T47D (cell line): Measurements from ENCODE around the gene HELZ2.
"Not testable (repeated sequence)": the region's sequence is repeated elsewhere in the genome, so short reads cannot be mapped to it uniquely, and the experiment has no call there.

Source experiments
- DNase-seq, 2 experiments: peaks; one replicate each; pipeline versions ENCODE4 v3.0.0 to v3.0.0-alpha.2; 2011 to 2012; ENCODE audit warnings: low read depth in 1 of 2, low spot score in 1 of 2
- JUND ChIP-seq: IDR thresholded peaks from 2 replicates; pipeline ENCODE4 v1.6.1; 2012; ENCODE audit warnings: low read depth
- in situ Hi-C: cut with HindIII; loops from 2 replicates; pipeline ENCODE4 v1.10.0; 2016; ENCODE audit warnings: low sequenced_read_pairs, low pct_unique_long_range_greater_than_20kb

HELZ2 gene

GRCh38 chr20:63582382-63583063 is 8.5 kb upstream of the HELZ2 start:
- no peak for DNase-seq
- TF ChIP-seq JUND: no peak
- in situ Hi-C loops: no loop called here

DNA sequence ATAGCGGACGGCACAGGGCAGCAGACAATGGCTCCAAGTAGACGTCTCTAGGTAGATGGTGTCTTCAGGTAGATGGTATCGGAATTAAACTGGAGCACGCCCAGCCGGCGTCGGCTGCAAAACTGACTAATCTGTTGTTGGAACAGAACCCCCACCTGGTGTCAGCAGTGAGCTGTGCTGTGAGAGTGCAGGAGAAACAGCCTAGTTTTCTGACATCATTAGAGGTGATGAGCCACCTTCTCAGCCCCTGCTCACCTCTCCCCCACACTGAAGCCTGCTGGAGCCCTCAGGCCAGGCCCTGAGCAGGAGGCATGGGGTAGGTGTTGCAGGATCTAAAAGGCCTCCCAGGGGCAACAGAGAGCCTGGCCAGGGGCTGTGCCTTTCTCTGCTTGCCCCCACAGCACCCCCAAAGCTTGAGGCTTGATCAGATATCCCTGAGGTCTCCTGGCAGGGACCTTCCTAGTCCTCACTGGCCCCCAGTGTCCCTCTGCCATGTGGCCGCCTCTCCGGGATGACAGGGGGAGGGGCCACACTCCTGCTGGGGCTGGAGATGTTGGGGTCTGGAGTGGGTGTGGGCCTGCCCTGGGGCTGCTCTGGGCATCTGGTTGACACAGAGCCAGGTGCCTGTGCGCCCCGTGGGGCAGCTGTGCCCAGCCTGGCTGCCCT is 6.9 kb upstream of the HELZ2 start:
- no peak for TF ChIP-seq JUND
- peak in 1 of 2 experiments; percentile 73 for DNase-seq
- in situ Hi-C loops: no loop called here

DNA sequence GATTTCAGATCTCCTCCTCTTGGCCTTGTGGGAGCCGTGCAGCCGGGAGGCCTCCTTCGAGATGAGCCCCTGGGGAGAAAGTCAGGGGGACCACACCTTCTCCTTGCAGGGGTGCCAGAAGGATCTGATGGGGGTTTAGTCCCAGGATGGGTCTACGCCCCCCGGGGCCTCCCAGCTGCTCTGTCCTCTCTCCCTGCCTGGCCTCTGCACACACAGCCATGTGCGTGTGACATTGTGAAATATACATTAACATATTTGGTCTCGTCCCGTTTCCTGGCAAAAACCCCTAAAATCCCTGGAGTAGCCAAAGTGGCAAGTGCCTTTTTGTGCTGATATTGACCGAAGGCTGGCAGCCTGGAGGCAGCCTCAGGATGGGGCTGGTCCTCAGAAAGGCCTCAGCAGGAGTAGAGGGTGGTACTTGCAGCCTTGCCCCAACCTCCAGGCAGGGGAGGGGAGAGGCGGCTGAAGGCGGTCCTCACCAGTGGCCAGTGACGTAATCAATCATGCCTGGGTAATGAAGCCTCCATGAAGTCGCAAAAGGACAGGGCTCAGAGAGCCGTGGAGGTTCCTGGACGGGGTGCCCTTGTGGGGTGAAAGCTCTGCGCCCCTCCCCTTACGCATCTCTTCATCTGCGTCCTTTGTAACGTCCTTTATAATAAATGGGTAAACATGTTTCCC is 5.1 kb upstream of the HELZ2 start:
- in situ Hi-C loops: no loop called here

GRCh38 chr20:63578224-63579016 is 4.4 kb upstream of the HELZ2 start:
- in situ Hi-C loops: no loop called here
- no peak for TF ChIP-seq JUND
- no peak for DNase-seq

More for the DNA sequence above, 5.1 kb upstream of the HELZ2 start:
- DNase-seq: no peak
- TF ChIP-seq JUND: no peak

- no peak for TF ChIP-seq JUND
- DNase-seq: no peak
- in situ Hi-C loops: no loop called here
Measured at GRCh38 chr20:63577317-63577894, 3.4 kb upstream of the HELZ2 start.

DNA sequence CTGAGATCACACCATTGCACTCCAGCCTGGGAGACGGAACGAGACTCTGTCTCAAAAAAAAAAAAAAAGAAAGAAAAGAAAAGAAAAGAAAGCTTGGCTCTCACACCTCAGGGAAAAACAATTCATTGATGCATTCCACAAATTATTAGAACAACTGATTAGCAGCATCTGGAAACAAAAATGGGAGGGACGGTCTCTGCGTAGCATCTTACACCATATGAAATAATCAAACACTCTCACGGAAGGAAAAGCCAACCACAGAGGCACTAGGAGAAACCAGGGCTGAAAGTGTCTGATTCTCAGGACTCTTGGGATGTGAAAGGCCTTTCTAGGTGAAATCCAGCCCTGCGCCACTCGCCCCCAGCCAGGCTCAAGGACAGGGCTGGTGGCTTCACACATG is 2.3 kb upstream of the HELZ2 start:
- TF ChIP-seq JUND: no peak
- DNase-seq: no peak
- in situ Hi-C loops: no loop called here

DNA sequence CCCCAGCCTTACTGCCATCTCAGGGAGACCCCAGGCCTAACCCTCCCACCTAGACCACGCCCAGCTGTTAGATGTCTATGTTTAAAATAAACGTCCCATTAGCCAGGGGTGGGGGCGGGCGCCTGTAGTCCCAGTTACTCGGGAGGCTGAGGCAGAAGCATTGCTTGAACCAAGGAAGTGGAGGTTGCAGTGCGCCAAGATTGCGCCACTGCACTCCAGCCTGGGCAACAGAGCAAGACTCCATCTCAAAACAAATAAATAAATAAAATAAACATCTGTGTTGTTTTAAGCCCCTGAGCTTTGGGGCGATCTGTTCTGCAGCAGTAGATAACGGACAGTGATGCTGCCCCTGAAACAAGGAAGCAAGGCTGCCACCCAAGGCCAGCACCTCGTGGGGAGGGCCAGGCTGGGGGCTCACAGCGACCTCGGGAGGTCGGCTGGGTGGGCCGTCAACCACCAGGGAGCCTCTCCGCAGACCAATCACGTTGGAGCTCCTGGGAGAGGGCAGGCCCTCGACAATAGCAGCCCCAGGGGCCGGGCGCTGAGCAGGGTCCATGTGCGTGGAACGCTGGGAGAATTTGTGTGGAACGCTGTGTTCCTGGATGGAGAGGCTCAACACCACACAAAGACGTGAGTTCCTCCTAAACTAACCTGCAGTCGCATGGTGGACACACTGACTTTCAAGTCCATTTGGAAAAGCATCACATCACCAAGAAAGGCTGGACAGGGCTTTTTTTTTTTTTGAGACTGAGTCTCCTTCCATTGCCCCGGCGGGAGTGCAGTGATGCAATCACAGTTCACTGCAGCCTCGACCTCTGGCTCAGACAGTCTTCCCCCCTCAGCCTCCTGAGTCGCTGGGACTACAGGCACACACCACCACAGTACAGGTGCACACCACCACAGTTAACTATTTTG is 1.0 kb upstream of the HELZ2 start:
- DNase-seq: no peak
- TF ChIP-seq JUND: no peak

GRCh38 chr20:63573647-63574131 is 350 bp downstream of the HELZ2 start:
- DNase-seq: no peak
- in situ Hi-C loops: no loop called here
- TF ChIP-seq JUND: no peak

More for the DNA sequence above, 1.0 kb upstream of the HELZ2 start:
- in situ Hi-C loops: no loop called here

DNA sequence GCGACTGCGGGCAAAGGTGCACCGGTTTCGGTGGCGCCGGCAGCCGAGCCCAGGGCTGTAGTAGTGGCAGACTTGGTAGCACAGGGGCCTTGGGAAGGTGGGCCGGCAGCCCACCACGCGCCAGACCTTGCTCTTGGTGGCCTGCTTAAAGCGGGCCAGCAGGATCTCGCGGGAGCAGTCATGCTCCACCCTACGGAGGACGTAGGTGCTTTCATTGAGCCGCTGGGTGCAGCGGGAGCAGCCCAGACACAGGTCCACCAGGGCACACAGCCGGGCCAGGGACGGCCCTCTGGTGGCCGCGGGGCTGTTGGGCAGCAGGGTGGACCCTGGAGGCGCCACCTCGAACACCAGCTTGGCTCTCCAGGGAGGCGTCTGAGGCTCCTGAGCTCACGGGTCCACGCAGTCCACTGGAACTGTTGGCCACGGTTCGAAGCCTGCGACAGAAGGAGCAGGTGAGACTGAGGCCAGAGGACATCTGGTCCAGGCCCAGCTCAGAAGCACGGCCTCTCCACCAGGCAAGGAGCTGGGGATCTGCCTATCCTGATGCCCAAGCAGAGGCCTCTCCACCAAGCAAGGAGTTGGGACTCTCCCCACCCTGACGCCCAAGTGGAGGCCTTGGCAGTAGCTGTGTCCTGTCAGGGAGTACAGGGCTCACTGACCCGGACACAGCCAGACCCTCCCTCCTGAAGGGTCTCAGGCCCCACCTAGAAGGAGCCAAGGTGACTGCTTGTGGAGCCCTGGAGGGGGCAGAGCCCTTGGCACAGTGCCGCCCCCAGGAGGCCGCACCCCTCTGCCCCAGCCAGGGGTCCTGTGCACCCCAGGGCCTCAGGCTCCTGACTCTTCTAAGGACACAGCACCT is 1.0 kb downstream of the HELZ2 start:
- DNase-seq: peak in 1 of 2 experiments; percentile 31
- no peak for TF ChIP-seq JUND
- in situ Hi-C loops: no loop called here

DNA sequence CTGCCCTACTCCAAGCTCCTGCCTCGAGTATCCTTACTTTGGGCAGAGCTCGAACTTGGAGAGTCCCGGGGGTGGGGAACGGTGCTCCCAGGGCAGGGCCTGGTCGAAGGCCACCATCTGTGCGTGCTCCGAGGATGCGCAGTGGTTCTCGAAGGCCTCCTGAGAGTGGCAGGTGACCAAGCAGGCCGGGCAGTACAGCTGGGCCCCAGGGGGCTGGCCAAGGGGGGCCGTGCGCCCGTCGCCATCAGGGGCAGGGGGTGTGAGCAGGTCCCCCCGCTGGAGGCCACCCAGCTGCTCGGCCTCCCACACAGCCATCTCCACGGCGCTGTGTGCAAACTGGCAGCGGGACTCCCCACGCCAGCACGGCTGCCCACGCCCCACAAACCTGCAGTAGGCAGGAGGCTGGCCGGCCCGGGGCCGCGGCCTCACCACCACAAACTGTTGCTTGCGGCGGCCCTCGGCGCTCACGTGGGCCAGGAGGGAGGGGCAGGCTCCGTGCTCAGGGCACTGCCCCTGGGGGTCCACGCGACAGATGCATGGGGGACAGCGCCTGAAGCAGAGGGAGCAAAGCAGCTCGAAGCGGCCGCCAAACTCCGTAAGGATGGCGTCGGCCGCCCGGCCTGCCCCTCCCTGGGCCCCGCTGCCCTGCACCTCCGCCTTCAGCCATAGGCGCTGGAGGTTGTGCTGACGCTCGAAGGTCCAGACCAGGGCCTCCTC is 1.8 kb downstream of the HELZ2 start:
- TF ChIP-seq JUND: no peak
- DNase-seq: no peak

DNA sequence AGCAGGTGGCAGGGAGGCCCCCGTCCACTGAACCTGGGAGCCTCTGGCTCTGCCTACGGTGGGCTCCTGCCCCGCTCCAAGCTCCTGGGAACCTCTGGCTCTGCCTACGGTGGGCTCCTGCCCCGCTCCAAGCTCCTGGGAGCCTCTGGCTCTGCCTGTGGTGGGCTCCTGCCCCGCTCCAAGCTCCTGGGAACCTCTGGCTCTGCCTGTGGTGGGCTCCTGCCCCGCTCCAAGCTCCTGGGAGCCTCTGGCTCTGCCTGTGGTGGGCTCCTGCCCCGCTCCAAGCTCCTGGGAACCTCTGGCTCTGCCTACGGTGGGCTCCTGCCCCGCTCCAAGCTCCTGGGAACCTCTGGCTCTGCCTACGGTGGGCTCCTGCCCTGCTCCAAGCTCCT is 3.0 kb downstream of the HELZ2 start:
- DNase-seq, in situ Hi-C loops: not testable (repeated sequence)

More for the DNA sequence above, 1.8 kb downstream of the HELZ2 start:
- in situ Hi-C loops: no loop called here
